ENCODE measurements around the gene PMM1. TPM values are rescaled to one million over a fixed set of nuclear protein-coding genes. Genes with fewer than 3 reads are reported as not detected.

The PMM1 gene
- total and polyA plus RNA-seq, 11 donors = 10.8 to 34.8 (median 22.9) TPM

DNA sequence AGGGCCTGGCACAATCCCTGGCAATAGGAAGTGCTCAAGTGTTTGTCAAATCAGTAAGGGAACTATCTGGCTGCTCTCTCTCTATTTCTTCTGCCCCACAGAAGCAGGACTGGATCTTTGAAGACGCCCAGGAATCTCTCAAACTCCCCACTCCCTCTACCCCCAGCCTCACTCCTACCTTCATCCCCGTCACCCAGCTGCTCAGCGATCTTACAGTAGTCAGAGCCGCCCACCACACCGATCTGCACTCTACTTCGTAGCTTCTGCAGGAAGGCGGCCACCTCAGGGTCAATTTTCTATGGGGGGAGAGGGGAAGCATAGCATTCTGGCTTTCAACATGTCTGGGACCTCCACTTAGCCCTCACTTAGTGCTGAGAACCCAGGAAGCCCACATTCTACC, 3.7 kb downstream of the PMM1 start:
- 98 to 100% (median 98%) methylated on average over 7 of the region's 7 CpGs for WGBS, 4 donors
- no peak for ATAC-seq
- Histone ChIP-seq H3K27ac (no peak overlapping the region), H3K36me3 (peaks cover 0 to 42% (median 24%) of the 10 kb centered on the region in 9 donors), H3K9me3 (no peaks in the 10 kb centered on the region), H3K4me1 (peaks cover 0 to 28% (median 11%) of the 10 kb centered on the region in 12 donors), H3K4me3 (no peak overlapping the region), H3K27me3 (no peaks in the 10 kb centered on the region)
- intact Hi-C loops (cut with DNase I) = loop anchor here in 1 of 10 donors (5.0 kb wide), 1 partner anchor 34 kb away; no protein-coding TSS in a partner anchor
- DNase-seq = no peak
- TF ChIP-seq POLR2A (IDR thresholded peaks at IDR 0.05) (no peak), CTCF (IDR thresholded peaks at IDR 0.05) (no peak)

GRCh38 chr22:41584881-41585280, 4.8 kb downstream of the PMM1 start:
- Histone ChIP-seq H3K27me3 (no peaks in the 10 kb centered on the region), H3K4me1 (peaks cover 0 to 28% (median 10%) of the 10 kb centered on the region in 12 donors), H3K27ac (no peak overlapping the region), H3K36me3 (peaks cover 0 to 50% (median 26%) of the 10 kb centered on the region in 9 donors), H3K4me3 (no peak overlapping the region), H3K9me3 (no peaks in the 10 kb centered on the region)
- ATAC-seq = no peak
- 94 to 97% (median 96%) methylated on average over 6 of the region's 6 CpGs for WGBS, 4 donors
- TF ChIP-seq CTCF (IDR thresholded peaks at IDR 0.05) (no peak), POLR2A (IDR thresholded peaks at IDR 0.05) (no peak)
- intact Hi-C loops (cut with DNase I) = loop anchor here in 2 of 10 donors (5.0 kb wide), 2 partner anchors 33 to 43 kb away; partner anchors contain the start of gene POLR3H (in 1 of the 2)
- DNase-seq = no peak

GRCh38 chr22:41582694-41583093, 6.9 kb downstream of the PMM1 start:
- Histone ChIP-seq H3K9me3 (no peaks in the 10 kb centered on the region), H3K4me3 (no peak overlapping the region), H3K36me3 (peaks cover 0 to 70% (median 26%) of the 10 kb centered on the region in 9 donors), H3K27ac (peak overlapping the region in 9 of 12 donors; percentile 18 to 64 (median 52)), H3K4me1 (peaks cover 0 to 19% (median under 1%) of the 10 kb centered on the region in 12 donors), H3K27me3 (no peaks in the 10 kb centered on the region)
- ATAC-seq (peak; percentile 2 to 42 (median 32)), DNase-seq (peak in 1 of 5 donors; percentile 56)
- TF ChIP-seq POLR2A (IDR thresholded peaks at IDR 0.05) (no peak), CTCF (IDR thresholded peaks at IDR 0.05) (no peak)
- 51 to 60% (median 53%) methylated on average over 8 of the region's 8 CpGs for WGBS, 4 donors
- intact Hi-C loops (cut with DNase I) = loop anchor here in 1 of 10 donors (5.0 kb wide), 1 partner anchor 40 kb away; the partner anchor contains the start of gene POLR3H

- intact Hi-C loops (cut with DNase I) = loop anchor here in 1 of 10 donors (5.0 kb wide), 1 partner anchor 38 kb away; the partner anchor contains the start of gene POLR3H
- Histone ChIP-seq H3K27ac (no peak overlapping the region), H3K27me3 (no peaks in the 10 kb centered on the region), H3K4me1 (peaks cover 0 to 36% (median 7%) of the 10 kb centered on the region in 12 donors), H3K36me3 (peaks cover 0 to 76% (median 29%) of the 10 kb centered on the region in 9 donors), H3K9me3 (no peaks in the 10 kb centered on the region), H3K4me3 (no peak overlapping the region)
- TF ChIP-seq CTCF (IDR thresholded peaks at IDR 0.05) = no peak
- TF ChIP-seq POLR2A (IDR thresholded peaks at IDR 0.05) = no peak
- DNase-seq (no peak), ATAC-seq (no peak)
- WGBS, 4 donors = 73 to 97% (median 86%) methylated on average over 5 to 6 of the region's 6 CpGs
Observed at GRCh38 chr22:41579997-41580355, 9.7 kb downstream of the PMM1 start.
